ENCODE measurements around the gene NOD1.
"Not testable (repeated sequence)": the region's sequence is repeated elsewhere in the genome, so short reads cannot be mapped to it uniquely, and the experiment has no call there.

Gene NOD1

DNA sequence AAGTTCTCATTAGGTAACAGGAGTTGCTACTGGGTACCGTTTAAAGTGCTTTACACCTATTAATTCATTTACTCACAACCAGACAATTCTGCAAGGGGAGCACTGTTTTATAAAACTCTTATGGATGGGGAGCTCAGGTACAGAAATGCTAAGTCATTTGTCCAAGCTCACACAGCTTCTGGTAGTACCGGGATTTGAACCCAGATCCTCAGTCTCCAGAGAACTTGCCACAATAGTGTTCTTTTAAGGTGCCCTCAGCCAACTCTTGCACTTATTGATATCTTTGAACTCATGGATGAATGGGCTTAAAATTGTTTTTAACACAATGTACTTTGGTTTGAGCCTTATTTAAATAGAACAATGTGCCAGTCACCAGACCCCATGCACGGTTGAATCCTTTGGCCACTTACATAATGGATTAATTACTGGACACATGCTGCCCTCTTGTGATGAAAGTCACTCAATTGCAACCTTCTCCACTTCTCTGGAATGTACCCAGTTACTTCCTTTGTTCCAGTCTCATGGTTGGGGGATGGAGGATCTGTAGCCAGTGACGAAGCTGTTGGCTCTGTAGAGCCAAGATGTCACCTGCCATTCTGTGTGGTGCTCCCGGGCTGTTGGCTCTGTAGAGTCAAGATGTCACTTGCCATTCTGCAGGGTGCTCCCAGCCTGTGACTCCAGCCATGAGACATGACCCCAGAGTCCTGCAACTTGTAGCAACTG is 65.6 kb downstream of the NOD1 start:
- peak; percentile 58 for DNase-seq

DNA sequence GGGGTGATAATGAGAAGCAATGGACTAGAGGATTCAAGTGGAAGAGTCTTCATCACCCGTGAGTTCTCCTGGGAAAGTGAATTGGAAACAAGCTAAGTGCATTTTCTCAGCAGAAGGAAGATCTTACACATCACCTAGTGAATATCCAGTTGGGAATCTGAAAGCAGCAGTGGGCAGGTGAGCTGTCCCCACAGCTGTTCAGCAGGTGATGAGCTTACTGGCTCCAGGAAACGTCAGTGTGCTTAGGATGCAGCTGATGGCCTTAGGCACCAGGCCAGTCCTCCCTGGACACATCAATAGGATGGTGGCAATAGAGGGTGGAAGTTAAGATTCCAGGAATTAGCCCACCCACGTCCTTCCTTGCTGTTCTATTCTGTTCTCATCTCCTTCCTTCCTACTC is 66.7 kb downstream of the NOD1 start:
- no peak for DNase-seq

DNA sequence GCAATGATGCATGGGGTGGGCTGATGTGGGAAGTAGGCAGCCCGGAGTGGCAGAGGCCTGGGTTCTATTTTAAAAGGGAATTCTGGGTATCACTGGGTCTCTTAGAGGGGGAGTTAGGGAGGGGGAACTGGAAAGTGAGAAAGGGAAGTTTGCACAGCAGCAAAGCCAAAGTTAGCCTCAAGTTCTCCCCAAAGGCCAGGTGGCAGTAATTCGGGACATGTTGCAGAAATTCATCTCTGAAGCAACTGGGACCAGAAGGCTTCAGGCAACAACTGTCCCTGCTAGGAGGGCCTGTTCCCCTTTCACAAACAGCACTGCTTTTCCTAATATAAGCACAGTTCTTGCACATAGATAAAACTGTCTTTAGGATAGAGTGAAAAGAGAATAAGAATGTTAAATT is 67.4 kb downstream of the NOD1 start:
- DNase-seq = no peak

DNA sequence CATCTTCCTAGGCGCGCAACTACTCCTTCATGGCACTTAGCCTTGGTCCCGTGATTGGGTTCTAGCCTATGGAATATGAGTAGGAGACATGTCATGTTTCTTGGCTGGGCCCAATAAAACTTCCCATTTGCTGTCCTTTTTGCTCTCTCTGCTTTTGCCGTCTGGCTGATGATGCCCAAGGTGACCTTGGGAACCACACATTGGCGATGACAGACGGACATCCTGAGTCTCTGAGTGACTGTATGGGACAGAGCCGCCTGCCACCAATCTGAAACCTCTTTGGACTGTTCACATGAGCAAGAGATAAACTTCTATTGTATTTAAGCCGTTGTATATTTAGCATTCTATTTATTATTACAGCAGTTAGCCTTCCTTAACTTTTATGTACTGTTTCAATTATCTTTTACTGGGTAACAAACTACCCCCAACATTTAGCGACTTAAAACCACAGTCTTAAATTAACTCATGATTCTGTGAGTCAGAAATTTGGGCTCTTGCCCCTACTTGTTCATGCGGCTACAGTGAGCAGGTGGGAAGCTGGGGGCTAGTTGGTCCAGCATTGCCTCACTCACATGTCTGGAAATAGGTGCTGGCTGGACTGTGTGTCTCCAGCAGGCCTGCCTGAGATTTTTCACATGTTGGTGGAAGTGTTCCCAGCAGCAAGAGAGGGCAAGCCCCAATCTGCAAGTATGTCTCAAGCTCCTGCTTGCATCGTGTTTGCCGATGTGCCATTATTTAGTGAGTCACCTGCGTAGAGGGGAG is 71.7 kb downstream of the NOD1 start:
- DNase-seq = no peak

DNA sequence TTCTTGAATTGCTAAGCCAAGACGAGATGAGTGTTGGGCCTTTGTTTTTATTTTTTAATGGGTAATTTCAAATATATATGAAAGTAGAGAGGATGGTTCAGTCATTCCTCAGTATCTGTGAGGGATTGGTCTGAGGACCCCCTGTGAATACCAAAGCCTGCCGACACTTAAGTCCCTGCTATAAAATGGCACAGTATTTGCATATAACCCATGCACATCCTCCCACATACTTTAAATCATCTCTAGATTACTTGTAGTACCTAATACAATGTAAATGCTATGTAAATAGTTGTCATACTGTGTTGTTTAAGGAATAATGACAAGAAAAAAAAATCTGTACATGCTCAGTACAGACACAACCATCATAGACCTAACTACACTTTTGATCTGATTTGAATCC is 73.4 kb downstream of the NOD1 start:
- DNase-seq = no peak

DNA sequence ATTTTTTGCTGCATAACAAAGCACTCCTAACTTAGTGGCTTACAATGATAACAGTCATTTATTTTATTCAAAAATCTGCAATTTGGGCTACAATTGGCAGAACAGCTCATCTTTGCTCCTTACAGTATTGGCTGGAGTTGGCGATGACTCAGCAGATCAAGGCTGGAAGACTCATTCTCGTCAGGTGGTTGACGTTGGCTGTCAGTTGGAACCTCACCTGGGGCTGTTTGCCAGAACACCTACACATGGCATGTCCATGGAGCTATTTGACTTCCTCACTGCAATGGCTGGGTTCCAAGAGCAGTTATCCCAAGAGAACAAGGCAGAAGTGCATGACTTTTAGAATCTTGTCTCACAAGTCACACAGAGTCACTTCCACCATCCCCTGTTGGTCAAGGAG is 75.1 kb downstream of the NOD1 start:
- no peak for DNase-seq

DNA sequence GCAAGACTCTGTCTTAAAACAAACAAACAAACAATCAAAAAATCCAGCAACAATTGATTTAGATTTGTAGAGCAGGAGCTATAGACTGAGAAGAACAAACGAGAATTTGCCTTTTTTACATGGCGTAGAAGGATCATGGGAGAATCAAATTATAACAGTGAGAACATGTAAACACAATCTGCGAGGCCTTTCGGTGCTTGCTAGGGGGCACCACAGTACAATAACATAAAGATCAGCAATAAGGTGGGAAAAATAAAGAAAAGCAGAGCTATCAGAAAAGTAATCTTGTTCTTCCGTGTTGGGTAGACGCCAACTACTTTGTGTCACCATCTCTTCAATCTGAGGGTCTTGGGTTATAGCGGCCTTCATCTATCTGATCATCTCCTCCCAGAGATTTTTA is 82.2 kb downstream of the NOD1 start:
- DNase-seq = no peak

DNA sequence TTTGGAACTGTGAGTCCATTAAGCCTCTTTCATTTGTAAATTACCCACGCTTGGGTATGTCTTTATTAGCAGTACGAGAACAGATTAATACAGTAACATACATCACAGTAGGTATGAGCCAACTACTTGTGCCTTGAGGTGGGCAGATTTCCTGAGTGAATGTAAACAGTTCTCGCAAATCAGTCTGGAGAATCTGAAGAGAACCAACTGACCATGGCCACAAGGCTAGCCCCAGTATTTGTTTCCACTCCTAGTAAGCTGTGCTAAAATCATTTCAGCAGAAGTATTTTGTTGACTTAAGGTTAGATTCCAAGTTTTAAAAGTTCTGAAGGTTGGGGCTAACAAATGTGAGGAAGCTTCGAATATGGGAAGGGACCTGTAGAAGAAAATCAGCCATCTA is 82.9 kb downstream of the NOD1 start:
- no peak for DNase-seq

DNA sequence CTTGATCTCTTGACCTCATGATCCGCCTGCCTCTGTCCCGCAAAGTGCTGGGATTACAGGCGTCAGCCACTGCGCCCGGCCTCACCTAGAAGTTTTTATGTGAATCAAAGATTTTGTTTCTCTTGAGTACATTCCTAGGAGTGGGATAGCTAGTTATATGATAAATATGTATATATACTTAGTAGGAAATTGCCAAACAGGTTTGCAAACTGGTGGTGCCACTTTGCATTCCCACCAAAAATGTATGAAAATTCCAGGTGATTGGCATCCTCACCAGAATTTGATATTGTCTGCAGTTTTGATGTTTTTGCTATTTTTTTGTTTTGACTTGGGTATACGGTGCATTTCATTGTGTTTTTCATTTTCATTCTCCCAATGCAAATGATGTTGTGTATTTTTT is 86.8 kb downstream of the NOD1 start:
- DNase-seq = no peak

DNA sequence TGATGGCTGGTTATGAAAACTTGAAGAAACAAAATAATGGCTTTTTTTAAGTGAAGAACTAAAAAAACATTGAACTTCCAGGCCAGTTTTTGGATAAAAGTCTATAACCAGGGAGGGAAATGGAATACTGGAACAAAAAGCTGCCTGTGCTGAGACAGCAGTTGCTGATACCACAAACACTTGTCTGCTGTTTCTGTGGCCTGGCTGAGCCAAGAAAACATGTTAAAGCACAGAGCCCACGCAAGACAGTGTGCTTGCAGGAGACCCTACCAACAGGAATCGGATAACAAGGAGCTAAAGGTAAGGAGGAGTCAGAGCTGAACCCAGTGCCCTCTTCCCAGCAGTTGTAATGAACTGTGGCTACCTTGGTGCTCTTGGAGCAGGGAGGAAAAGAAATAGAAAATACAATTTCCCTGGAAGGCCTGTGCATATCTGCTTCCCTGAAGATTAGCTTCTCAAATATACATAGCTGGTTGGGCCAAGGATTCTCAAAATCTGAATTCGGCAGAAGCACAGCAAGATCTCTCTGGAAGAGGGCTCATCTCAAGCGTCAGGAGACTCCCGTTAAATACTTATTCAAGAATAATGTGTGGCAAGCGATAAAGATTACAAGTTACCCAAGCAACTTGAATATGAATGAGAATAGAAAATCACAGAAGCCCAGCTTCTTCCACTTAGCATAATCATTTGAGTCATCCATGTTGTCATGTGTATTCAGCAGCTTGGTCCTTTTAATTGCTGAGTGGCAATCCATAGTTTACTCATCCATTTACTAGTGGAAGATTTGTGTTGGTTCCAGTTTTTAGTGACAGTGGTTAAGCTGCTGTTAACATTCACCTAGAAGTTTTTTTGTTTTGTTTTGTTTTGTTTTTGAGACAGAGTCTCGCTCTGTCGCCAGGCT is 87.6 kb downstream of the NOD1 start:
- DNase-seq = no peak

DNA sequence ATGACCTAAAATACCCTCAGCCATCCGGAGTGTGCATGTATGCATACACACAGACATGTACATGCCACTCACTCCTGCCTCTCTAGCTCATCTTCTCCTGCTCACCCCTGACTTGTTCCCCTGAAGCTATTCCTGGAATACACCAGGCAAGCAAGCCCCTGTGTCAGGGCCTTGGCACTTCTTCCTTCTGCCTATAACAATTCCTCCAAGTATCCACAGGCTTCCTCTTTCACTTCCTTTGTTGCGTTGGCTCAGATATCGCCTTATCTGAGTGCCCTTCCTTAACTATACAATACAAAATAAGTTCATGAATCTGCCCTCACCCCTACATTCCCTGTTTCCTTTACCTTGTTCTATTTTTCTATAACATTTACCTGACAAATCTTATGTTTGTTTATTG is 88.8 kb downstream of the NOD1 start:
- no peak for DNase-seq

DNA sequence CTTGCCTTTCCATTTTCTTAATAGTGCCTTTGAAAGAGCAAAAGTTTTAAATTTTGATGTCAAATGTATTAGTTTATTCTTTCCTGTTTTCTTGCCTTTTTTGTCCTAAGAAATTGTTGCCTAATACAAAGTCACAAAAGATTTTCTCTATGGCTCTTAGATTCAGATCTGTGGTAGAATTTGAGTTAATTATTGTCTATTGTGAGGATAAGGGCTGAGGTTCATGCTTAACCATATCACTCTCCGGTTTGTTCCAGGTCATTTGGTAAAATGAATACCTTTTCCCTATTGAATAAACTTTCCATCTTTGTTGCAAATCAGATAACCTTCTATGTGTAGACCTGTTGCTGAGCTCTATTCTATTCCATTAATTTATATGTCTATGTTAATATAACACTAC is 96.0 kb downstream of the NOD1 start:
- no peak for DNase-seq

DNA sequence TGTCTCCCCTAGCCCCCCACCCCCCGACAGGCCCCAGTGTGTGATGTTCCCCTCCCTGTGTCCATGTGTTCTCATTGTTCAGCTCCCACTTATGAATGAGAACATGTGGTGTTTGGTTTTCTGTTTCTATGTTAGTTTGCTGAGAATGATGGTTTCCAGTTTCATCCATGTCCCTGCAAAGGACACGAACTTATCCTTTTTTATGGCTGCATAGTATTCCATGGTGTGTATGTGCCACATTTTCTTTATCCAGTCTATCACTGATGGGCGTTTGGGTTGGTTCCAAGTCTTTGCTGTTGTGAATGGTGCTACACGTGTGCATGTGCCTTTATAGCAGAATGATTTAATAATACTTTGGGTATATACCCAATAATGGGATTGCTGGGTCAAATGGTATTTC is 97.8 kb downstream of the NOD1 start:
- not testable (repeated sequence) for DNase-seq

DNA sequence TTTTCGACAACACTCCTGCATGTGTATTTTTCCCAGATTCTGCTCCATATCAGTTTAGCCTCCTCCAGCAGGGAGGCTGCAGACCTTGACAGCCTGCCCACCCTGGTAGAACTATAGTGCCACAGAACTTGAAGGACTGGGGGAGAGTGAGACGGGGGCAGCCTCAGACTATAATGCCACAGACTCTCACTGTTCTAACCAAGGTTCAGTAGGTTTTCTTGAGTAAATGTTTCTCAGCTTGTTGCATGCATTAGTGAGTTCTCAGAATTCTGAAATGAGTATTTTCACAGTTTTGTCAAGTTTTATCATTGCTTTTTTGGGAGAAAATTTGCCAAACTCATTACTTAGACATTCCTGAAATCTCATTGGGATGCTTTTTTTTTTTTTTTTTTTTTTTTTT is 98.3 kb downstream of the NOD1 start:
- DNase-seq = no peak

DNA sequence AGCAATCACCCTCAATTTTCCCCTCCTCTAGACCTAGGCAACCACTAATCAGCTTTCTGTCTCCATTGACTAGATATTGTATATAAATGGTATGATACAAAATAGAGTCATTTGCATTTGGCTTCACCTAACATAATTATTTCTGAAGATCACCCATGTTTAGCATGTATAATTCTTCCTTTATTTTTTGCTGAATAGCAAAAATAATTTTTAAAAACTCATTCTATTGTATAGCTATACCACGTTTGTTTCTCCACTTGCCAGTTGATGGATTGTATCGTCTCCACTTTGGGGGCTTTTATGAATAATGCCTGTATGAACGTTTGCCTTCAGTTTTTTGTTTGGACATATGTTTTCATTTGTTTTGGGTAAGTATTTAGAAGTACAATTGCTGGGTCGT is 98.8 kb downstream of the NOD1 start:
- no peak for DNase-seq

DNA sequence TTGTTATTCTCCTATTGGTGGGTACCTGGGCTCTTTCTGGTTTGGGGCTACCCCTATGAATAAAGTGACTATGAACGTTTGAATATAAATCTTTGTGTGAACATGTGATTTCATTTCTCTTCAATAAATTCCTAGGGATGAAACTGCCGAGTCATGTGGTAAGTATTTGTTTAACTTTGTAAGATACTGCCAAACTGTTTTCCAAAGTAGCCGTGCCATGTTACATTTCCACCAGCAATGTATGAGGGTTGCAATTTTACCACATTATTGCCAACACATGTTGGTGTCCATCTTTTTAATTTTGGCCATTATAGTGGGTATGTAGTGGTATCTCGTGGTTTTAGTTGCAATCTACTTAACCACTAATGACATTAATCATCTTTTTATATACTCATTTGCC is 99.5 kb downstream of the NOD1 start:
- no peak for DNase-seq

DNA sequence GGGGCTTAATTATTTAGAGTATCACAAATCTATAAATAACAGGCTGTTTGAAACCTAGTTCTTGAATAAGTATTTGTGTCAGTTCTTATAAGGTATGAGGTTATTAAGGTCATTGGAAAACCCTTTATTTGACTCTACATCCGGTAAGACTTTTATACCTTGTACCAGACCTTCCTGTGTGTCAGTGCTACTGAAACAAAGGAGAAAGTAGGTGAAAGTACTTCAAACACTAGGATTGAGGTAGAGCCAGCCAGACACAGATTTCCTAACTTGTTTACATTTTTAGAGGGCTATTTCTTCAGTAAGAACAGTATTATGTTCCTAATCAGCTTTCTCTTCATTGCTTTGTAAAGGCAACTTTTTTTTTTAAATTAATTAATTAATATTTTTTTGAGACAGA is 100.3 kb downstream of the NOD1 start:
- DNase-seq = no peak
